Measurements from ENCODE around the gene ZDHHC14. TPM values are rescaled to one million over a fixed set of nuclear protein-coding genes. Genes with fewer than 3 reads are reported as not detected.

The ZDHHC14 gene
- total and polyA plus RNA-seq, 2 of the 8 experiments (the other 6 are each of a cell fraction or from before 2014, with no cell fraction given): 2.9 to 5.3 TPM

DNA sequence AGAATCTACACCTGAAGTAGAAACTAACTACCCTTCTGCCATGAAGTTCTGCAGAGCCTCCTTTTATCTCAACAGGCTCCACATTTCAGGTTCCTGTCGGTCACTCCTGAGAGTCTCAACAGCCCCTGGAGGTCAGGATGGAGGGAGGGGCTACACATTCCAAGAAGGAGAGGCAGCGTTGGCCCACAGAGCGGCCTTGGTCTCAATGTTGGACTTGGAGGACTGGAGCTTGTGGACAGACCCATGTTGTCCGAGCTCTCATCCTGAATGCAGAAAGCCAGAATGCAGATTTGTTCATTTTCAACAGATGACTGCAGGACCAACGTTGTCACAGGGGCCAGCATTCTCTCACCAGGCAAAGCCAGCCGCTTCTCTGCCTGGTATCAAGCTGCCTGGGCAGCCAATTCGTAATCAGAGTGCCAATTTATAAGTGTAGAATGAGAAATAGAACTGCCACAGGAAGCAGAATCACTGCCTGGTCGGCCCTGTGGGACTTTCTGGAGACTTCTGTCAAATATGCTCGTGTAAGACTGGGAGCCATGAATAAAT, 229.5 kb downstream of the ZDHHC14 start:
- Histone ChIP-seq H2AFZ (ENCODE audit: low read length) (no peak overlapping the region), H3K79me1 (ENCODE audit: low read depth, low read length) (no peaks in the 10 kb centered on the region), H2BK5ac (ENCODE audit: low read depth, low read length) (no peak overlapping the region), H2AK5ac (ENCODE audit: low read depth, low read length) (no peak overlapping the region), H3K4me2 (ENCODE audit: insufficient read depth in 1 of 2, low read depth in 2 of 2, low read length in 2 of 2) (no peak overlapping the region), H3K27ac (ENCODE audit: low read depth, low read length) (no peak overlapping the region), H2BK20ac (ENCODE audit: low read length) (no peak overlapping the region), H3K36me3 (ENCODE audit: control insufficient read depth in 2 of 4, insufficient read depth in 4 of 4, low read length in 3 of 4) (no peaks in the 10 kb centered on the region), H3K56ac (replicated peaks; ENCODE audit: insufficient read length, low read depth, low read length) (no peak overlapping the region), H3K9ac (replicated peaks in 1 of 4; ENCODE audit: extremely low read depth in 1 of 4, low read depth in 3 of 4, low read length in 3 of 4) (no peak overlapping the region), H4K20me1 (replicated peaks in 1 of 2; ENCODE audit: control insufficient read depth in 1 of 2, insufficient read depth in 2 of 2, low read length in 2 of 2) (no peaks in the 10 kb centered on the region), H3K23me2 (ENCODE audit: low read depth, low read length) (no peaks in the 10 kb centered on the region), H3K23ac (ENCODE audit: insufficient read length) (no peak overlapping the region), H2BK12ac (ENCODE audit: low read depth, low read length) (no peak overlapping the region), H4K8ac (ENCODE audit: extremely low read depth, insufficient read depth, low read length) (no peak overlapping the region), H3K79me2 (ENCODE audit: control insufficient read depth in 1 of 2, insufficient read depth in 2 of 2, low read length in 2 of 2) (no peaks in the 10 kb centered on the region), H3K4ac (replicated peaks; ENCODE audit: insufficient read length, low read depth, low read length) (no peak overlapping the region), H3K4me3 (ENCODE audit: extremely low read depth in 1 of 4, insufficient read depth in 2 of 4, low read depth in 3 of 4, low read length in 4 of 4) (no peak overlapping the region), H4K91ac (replicated peaks; ENCODE audit: insufficient read length, low read length) (no peak overlapping the region), H3K14ac (ENCODE audit: insufficient read length) (no peak overlapping the region), H4K5ac (ENCODE audit: insufficient read length, low read depth, low read length) (no peak overlapping the region), H3K18ac (ENCODE audit: extremely low read depth, low read length) (no peak overlapping the region), H2BK15ac (ENCODE audit: low read length) (no peak overlapping the region), H3K9me3 (ENCODE audit: insufficient read depth in 2 of 2, low read depth in 1 of 2, low read length in 1 of 2) (no peaks in the 10 kb centered on the region), H3K27me3 (replicated peaks in 1 of 4; ENCODE audit: control insufficient read depth in 3 of 4, extremely low read depth in 1 of 4, insufficient read depth in 3 of 4, low read length in 3 of 4) (no peaks in the 10 kb centered on the region), H3K4me1 (replicated peaks in 1 of 4; ENCODE audit: control insufficient read depth in 3 of 4, insufficient read depth in 4 of 4, low read length in 3 of 4) (peaks cover 0 to 15% (median 13%) of the 10 kb centered on the region in 4 experiments; a peak in 6 of 7 replicates), H2BK120ac (replicated peaks; ENCODE audit: low read depth, low read length) (no peak overlapping the region)
- TF ChIP-seq NANOG (IDR thresholded peaks at IDR 0.05; ENCODE audit: insufficient read depth, low read depth, low read length, poor library complexity, severe bottlenecking): no peak
- no peak for TF ChIP-seq GABPA (IDR thresholded peaks at IDR 0.05; ENCODE audit: borderline replicate concordance, insufficient read depth, low read length)
- no peak for TF ChIP-seq CHD1 (IDR thresholded peaks at IDR 0.05; ENCODE audit: low read depth, low read length)
- TF ChIP-seq, protein P1, sequence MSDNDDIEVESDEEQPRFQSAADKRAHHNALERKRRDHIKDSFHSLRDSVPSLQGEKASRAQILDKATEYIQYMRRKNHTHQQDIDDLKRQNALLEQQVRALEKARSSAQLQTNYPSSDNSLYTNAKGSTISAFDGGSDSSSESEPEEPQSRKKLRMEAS (IDR thresholded peaks at IDR 0.05): no peak
- CTCF ChIA-PET (ENCODE audit: partially characterized antibody): interaction anchor here (2.1 to 2.5 kb wide), 2 partner anchors 7 to 16 kb away, joined by 5 to 9 read pairs; no protein-coding TSS in a partner anchor
- FAIRE-seq (no peak), DNase-seq (ENCODE audit: low read depth in 1 of 2, low spot score in 2 of 2) (no peak)
- WGBS, 2 experiments (ENCODE audit: extremely low coverage in 1 of 2, insufficient coverage in 1 of 2, insufficient read length in 1 of 2, insufficient replicate concordance in 2 of 2, low coverage in 1 of 2, low lambda C conversion rate in 2 of 2, missing lambda C conversion rate in 1 of 2): 78% methylated on average over 9 of the region's 9 CpGs; no CpG with 5 or more reads in 1 of the 2 experiments
- POLR2A ChIA-PET (ENCODE audit: partially characterized antibody): interaction anchor here (1.3 kb wide), 2 partner anchors 9 to 277 kb away, joined by 3 read pairs; no protein-coding TSS in a partner anchor
